Mucosa of rectum (tissue), 2 donors: ENCODE data around the gene NKX2-2.

Experiments used
- H3K27ac ChIP-seq, 2 donors: one replicate each; pipeline ENCODE4 v1.7.0; 2013; ENCODE audit warnings: inconsistent platforms in 2 of 2, low read depth in 2 of 2, low read length in 2 of 2
- H3K27me3 ChIP-seq, 2 donors: one replicate each; pipeline ENCODE4 v1.7.0; 2013; ENCODE audit warnings: low read length in 2 of 2; ENCODE audit not compliant: control insufficient read depth in 2 of 2, insufficient read depth in 2 of 2
- H3K36me3 ChIP-seq, 2 donors: one replicate each; pipeline ENCODE4 v1.7.0; 2013; ENCODE audit warnings: low read length in 2 of 2; ENCODE audit not compliant: control insufficient read depth in 2 of 2, insufficient read depth in 2 of 2
- H3K4me1 ChIP-seq, 2 donors: one replicate each; pipeline ENCODE4 v1.7.0; 2013; ENCODE audit warnings: low read length in 2 of 2, mild to moderate bottlenecking in 1 of 2; ENCODE audit not compliant: control insufficient read depth in 2 of 2, insufficient read depth in 2 of 2
- H3K4me3 ChIP-seq, 2 donors: one replicate each; pipeline ENCODE4 v1.7.0; 2013; ENCODE audit warnings: low read length in 2 of 2
- H3K9ac ChIP-seq, 2 donors: one replicate each; pipeline ENCODE4 v1.7.0; 2013; ENCODE audit warnings: low read length in 2 of 2, low read depth in 1 of 2, mild to moderate bottlenecking in 1 of 2
- H3K9me3 ChIP-seq, 2 donors: one replicate each; pipeline ENCODE4 v1.7.0; 2013; ENCODE audit warnings: low read length in 2 of 2; ENCODE audit not compliant: control insufficient read depth in 2 of 2
- donor health status: healthy.
- donor health status: Normal muscosa, but diverticular disease.

NKX2-2 gene

DNA sequence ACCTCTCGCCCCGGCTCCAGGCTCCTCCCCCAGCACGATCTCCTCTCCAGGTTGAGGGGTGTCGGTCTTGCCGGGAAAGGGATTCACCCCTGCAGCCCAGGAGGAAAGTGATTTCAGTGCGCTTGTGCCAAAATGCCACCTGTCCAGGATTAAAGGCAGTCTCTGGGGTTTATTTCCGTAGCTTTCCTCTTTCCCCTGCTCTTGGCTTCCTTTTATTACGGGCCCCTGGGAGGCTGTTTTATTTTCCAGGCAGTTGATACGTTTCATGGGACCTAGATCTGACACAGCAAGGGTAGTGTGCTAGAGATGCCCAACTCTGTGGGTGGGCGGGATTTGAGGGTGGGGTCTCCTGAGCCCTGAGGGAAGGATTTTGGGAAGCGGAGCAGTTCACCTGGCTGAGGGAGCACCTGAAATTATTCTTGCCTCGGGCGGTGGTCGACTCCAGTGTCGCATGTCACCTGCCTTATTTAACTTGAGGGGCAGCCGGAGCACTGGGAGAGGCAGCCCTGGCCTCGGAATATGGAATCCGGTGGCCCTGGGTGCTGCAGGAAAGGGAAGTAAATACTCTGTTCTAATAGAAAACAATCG lies 9.5 kb upstream of the NKX2-2 start:
- Histone ChIP-seq H3K4me3 (no peak overlapping the region), H3K36me3 (no peaks in the 10 kb centered on the region), H3K9ac (no peak overlapping the region), H3K4me1 (peaks cover 0 to 3% of the 10 kb centered on the region in 2 donors), H3K9me3 (no peaks in the 10 kb centered on the region), H3K27me3 (peaks cover 41 to 55% of the 10 kb centered on the region in 2 donors), H3K27ac (no peak overlapping the region)

- H3K4me3 ChIP-seq: no peak overlapping the region
- H3K9me3 ChIP-seq: no peaks in the 10 kb centered on the region
- no peak overlapping the region for H3K9ac ChIP-seq
- peaks cover 0 to 3% of the 10 kb centered on the region in 2 donors for H3K4me1 ChIP-seq
- peaks cover 47 to 62% of the 10 kb centered on the region in 2 donors for H3K27me3 ChIP-seq
- H3K27ac ChIP-seq: no peak overlapping the region
- H3K36me3 ChIP-seq: no peaks in the 10 kb centered on the region
Measured at GRCh38 chr20:21522481-21523280, 8.8 kb upstream of the NKX2-2 start.

DNA sequence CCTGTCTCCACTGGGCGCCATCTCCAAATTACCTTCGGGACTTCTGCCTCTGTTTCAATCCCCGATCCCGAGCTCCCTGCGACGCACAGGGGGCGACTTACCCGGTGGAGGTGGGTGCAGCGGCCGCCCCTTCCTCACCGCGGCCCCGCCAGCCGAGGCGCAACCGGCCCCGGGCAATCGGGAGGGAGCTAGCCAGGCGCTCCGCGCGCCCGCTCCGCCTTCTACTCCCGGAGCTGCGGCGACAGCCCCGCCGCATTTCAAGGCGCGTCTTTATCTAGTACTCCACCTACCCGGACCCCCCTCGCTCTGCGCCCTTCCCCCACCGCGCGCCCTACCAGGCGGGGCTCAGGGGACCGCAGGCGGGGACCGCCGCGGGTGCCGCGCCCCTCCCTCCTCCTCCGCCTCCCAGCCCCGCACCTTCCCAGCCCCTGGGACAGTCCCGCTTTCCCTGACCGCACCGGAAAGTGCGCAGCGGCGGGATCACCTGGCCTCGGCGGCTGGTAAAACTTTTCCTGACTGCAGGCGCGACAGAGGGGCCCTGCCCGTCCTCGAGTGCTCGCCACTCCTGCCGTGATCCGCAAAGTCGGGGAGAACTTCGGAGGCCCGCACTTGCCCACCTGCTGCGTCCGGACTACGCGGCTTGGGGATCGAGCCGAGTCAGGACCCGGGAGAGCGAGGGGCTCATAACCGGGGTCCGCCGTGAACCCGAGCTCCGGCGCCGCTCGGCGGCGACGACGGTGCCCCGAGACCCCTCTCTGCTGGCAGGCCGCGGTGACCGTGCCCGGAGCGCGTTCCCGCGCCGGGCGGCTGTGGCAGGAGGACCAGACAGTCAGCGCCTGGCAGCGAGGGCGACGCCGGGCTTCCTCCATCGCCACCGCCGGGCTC lies 8.0 kb upstream of the NKX2-2 start:
- H3K27me3 ChIP-seq: peaks cover 56 to 69% of the 10 kb centered on the region in 2 donors

DNA sequence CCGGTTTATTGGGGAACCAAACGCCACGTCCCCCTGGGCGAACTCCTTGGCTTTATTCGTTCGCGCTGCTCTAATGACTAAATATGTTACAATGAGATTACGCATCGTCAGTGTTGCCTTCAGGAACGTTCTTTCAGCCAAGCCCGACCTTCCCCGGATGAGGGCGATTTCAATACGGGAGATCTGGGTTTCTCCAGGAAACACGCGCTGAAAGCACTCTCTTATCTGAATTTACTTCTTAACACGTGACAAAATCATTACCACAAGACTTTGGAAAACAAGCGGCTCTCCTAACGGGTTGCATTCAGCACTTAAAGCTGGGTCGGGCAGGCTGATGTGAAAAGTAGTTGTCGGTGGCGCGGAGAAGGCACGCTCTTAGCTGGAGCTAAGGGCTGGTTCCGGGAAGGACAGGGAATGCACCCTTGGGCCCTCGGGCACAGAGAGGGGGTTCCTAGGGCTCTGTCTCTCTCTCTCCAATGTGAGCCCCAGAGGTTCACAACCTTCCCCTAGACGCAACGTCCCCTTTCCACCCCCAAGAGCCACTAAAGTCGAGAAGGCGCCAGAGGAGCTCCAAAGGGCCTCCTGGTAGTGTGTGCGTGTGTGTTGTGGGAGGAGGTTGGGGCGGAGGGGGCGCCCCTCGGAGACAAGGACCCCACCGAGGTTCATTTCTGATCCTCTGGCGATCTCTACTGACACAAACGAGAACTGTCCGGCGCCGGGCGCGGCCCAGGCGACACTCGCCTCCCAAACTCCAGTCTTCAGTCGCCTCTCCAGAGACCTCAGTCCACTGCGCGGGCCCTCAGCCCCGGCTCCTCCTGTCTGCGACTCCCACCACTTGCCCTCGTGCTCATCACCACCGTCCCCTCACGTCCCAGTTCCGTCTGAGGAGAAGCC lies 7.1 kb upstream of the NKX2-2 start:
- Histone ChIP-seq H3K36me3 (no peaks in the 10 kb centered on the region), H3K4me1 (peaks cover 0 to 3% of the 10 kb centered on the region in 2 donors), H3K27ac (no peak overlapping the region), H3K9me3 (no peaks in the 10 kb centered on the region), H3K9ac (no peak overlapping the region), H3K27me3 (peaks cover 62 to 75% of the 10 kb centered on the region in 2 donors), H3K4me3 (no peak overlapping the region)

More for the DNA sequence above, 8.0 kb upstream of the NKX2-2 start:
- H3K9me3 ChIP-seq: no peaks in the 10 kb centered on the region
- H3K36me3 ChIP-seq: no peaks in the 10 kb centered on the region
- no peak overlapping the region for H3K4me3 ChIP-seq
- H3K4me1 ChIP-seq: peaks cover 0 to 3% of the 10 kb centered on the region in 2 donors
- no peak overlapping the region for H3K9ac ChIP-seq
- H3K27ac ChIP-seq: no peak overlapping the region

GRCh38 chr20:21519136-21519584 lies 5.3 kb upstream of the NKX2-2 start:
- H3K27me3 ChIP-seq: peaks cover 58 to 69% of the 10 kb centered on the region in 2 donors
- H3K27ac ChIP-seq: no peak overlapping the region
- no peak overlapping the region for H3K9ac ChIP-seq
- H3K36me3 ChIP-seq: no peaks in the 10 kb centered on the region
- H3K4me3 ChIP-seq: no peak overlapping the region
- peaks cover 0 to 3% of the 10 kb centered on the region in 2 donors for H3K4me1 ChIP-seq
- no peaks in the 10 kb centered on the region for H3K9me3 ChIP-seq

GRCh38 chr20:21518292-21518991 lies 4.6 kb upstream of the NKX2-2 start:
- Histone ChIP-seq H3K4me3 (no peak overlapping the region), H3K27ac (no peak overlapping the region), H3K36me3 (no peaks in the 10 kb centered on the region), H3K4me1 (peaks cover 0 to 3% of the 10 kb centered on the region in 2 donors), H3K9ac (no peak overlapping the region), H3K27me3 (peaks cover 60 to 68% of the 10 kb centered on the region in 2 donors), H3K9me3 (no peaks in the 10 kb centered on the region)

GRCh38 chr20:21517566-21518277 lies 3.9 kb upstream of the NKX2-2 start:
- Histone ChIP-seq H3K27ac (no peak overlapping the region), H3K4me3 (no peak overlapping the region), H3K27me3 (peaks cover 59 to 68% of the 10 kb centered on the region in 2 donors), H3K36me3 (no peaks in the 10 kb centered on the region), H3K9me3 (no peaks in the 10 kb centered on the region), H3K4me1 (peaks cover 0 to 2% of the 10 kb centered on the region in 2 donors), H3K9ac (no peak overlapping the region)

- H3K27ac ChIP-seq: no peak overlapping the region
- no peak overlapping the region for H3K9ac ChIP-seq
- no peaks in the 10 kb centered on the region for H3K4me1 ChIP-seq
- no peak overlapping the region for H3K4me3 ChIP-seq
- H3K9me3 ChIP-seq: no peaks in the 10 kb centered on the region
- H3K36me3 ChIP-seq: no peaks in the 10 kb centered on the region
- H3K27me3 ChIP-seq: peaks cover 60 to 70% of the 10 kb centered on the region in 2 donors
Measured at GRCh38 chr20:21516861-21517565, 3.1 kb upstream of the NKX2-2 start.
